Activated CD4-positive, alpha-beta T cell treated with anti-CD3 and anti-CD28 coated beads, Interleukin-2, amount 10 ng/mL, durations not matched to agents 7 days and 5 days (primary cell): Measurements from ENCODE around the gene CPEB1. TPM values are rescaled to one million over a fixed set of nuclear protein-coding genes. Genes with fewer than 3 reads are reported as not detected.
A peak's percentile ranks its signal among the peaks of the same experiment; 100 is the strongest.
"Not testable (repeated sequence)": the region's sequence is repeated elsewhere in the genome, so short reads cannot be mapped to it uniquely, and the experiment has no call there.

ENCODE experiments used
- CTCF ChIA-PET: fragments of 350-600 bp; sonication (Branson Sonifier 250); formaldehyde crosslinking; loops from one replicate; lab custom pipeline; 2021; ENCODE audit warnings: antibody characterized with exemption; lab: Charles Lee
- POLR2A ChIA-PET: fragments of 350-600 bp; sonication (Branson Sonifier 250); formaldehyde crosslinking; loops from one replicate; lab custom pipeline; 2021; ENCODE audit warnings: antibody characterized with exemption; lab: Charles Lee
- DNase-seq: peaks from one replicate; pipeline ENCODE4 v3.0.0-alpha.2; 2020
- H3K27ac Mint-ChIP-seq: one replicate; pipeline ENCODE4 v1.8.0; 2021; ENCODE audit warnings: mild to moderate bottlenecking, moderate library complexity, mixed read lengths
- H3K27me3 Mint-ChIP-seq: one replicate; pipeline ENCODE4 v1.8.0; 2021; ENCODE audit warnings: mixed read lengths
- H3K36me3 Mint-ChIP-seq: one replicate; pipeline ENCODE4 v1.8.0; 2021; ENCODE audit warnings: low read depth, mixed read lengths
- H3K4me1 Mint-ChIP-seq: one replicate; pipeline ENCODE4 v1.8.0; 2021; ENCODE audit warnings: mixed read lengths
- H3K4me3 Mint-ChIP-seq: one replicate; pipeline ENCODE4 v1.8.0; 2021; ENCODE audit warnings: mild to moderate bottlenecking, moderate library complexity, mixed read lengths
- H3K9me3 Mint-ChIP-seq: one replicate; pipeline ENCODE4 v1.8.0; 2021; ENCODE audit warnings: mixed read lengths
- total RNA-seq, 2 experiments: library from RNA; stranded (reverse); gene quantifications; one replicate each; pipeline ENCODE4 v1.2.3, GENCODE V29; 2021

The CPEB1 gene
- total RNA-seq, 2 experiments from 2014 or later = not detected

- Mint-ChIP-seq H3K9me3 (no peaks in the 10 kb centered on the region), H3K27ac (peak overlapping the region; percentile 52), H3K36me3 (peaks cover 61% of the 10 kb centered on the region), H3K4me3 (peak overlapping the region; percentile 2), H3K27me3 (no peaks in the 10 kb centered on the region), H3K4me1 (peaks cover 39% of the 10 kb centered on the region)
- peak; percentile 5 for DNase-seq
- CTCF ChIA-PET = no interaction called here
- POLR2A ChIA-PET = no interaction called here
These were observed 110.5 kb downstream of the CPEB1 start for GRCh38 chr15:82536409-82537350.

- peak overlapping the region; percentile 52 for H3K27ac Mint-ChIP-seq
- no peaks in the 10 kb centered on the region for H3K9me3 Mint-ChIP-seq
- POLR2A ChIA-PET = interaction anchor here (0.6 kb wide), 1 partner anchor 1380 kb away, joined by 4 read pairs; no protein-coding TSS in a partner anchor
- peaks cover 56% of the 10 kb centered on the region for H3K36me3 Mint-ChIP-seq
- no peaks in the 10 kb centered on the region for H3K27me3 Mint-ChIP-seq
- DNase-seq = peak; percentile 4
- CTCF ChIA-PET = interaction anchor here (0.7 to 0.8 kb wide), 2 partner anchors 571 to 608 kb away, joined by 3 read pairs; partner anchors contain the start of gene TM6SF1
- H3K4me1 Mint-ChIP-seq = peaks cover 36% of the 10 kb centered on the region
- H3K4me3 Mint-ChIP-seq = no peak overlapping the region
These were observed 111.4 kb downstream of the CPEB1 start for GRCh38 chr15:82535566-82536408.

GRCh38 chr15:82535151-82535550 is 112.0 kb downstream of the CPEB1 start:
- POLR2A ChIA-PET = interaction anchor here (0.6 kb wide), 1 partner anchor 1380 kb away, joined by 4 read pairs; no protein-coding TSS in a partner anchor
- Mint-ChIP-seq H3K36me3 (peaks cover 53% of the 10 kb centered on the region), H3K4me1 (peaks cover 40% of the 10 kb centered on the region)
- H3K9me3 Mint-ChIP-seq, H3K27me3 Mint-ChIP-seq, H3K27ac Mint-ChIP-seq, H3K4me3 Mint-ChIP-seq: not testable (repeated sequence)
- CTCF ChIA-PET = interaction anchor here (0.7 to 0.8 kb wide), 2 partner anchors 572 to 607 kb away, joined by 3 read pairs; partner anchors contain the start of gene TM6SF1
- DNase-seq = peak; percentile 4

- POLR2A ChIA-PET, H3K27me3 Mint-ChIP-seq, H3K27ac Mint-ChIP-seq, H3K4me3 Mint-ChIP-seq, H3K9me3 Mint-ChIP-seq, CTCF ChIA-PET: not testable (repeated sequence)
- peaks cover 49% of the 10 kb centered on the region for H3K36me3 Mint-ChIP-seq
- peak; percentile 5 for DNase-seq
- H3K4me1 Mint-ChIP-seq = peaks cover 40% of the 10 kb centered on the region
These were observed 112.7 kb downstream of the CPEB1 start for GRCh38 chr15:82534457-82534861.

- Mint-ChIP-seq H3K27me3 (no peaks in the 10 kb centered on the region), H3K36me3 (peaks cover 42% of the 10 kb centered on the region), H3K4me1 (peaks cover 34% of the 10 kb centered on the region), H3K9me3 (no peaks in the 10 kb centered on the region), H3K27ac (no peak overlapping the region), H3K4me3 (no peak overlapping the region)
- ChIA-PET POLR2A (no interaction called here), CTCF (no interaction called here)
- DNase-seq = peak; percentile 2
These were observed 113.4 kb downstream of the CPEB1 start for GRCh38 chr15:82533801-82534200.

GRCh38 chr15:82532991-82533481 is 114.1 kb downstream of the CPEB1 start:
- peak; percentile 4 for DNase-seq
- Mint-ChIP-seq H3K36me3 (peaks cover 35% of the 10 kb centered on the region), H3K27ac (no peak overlapping the region), H3K27me3 (peaks cover under 1% of the 10 kb centered on the region), H3K4me3 (no peak overlapping the region), H3K4me1 (peaks cover 29% of the 10 kb centered on the region), H3K9me3 (no peaks in the 10 kb centered on the region)
- ChIA-PET CTCF (interaction anchor here (1.2 kb wide), 1 partner anchor 15 kb away, joined by 3 read pairs; no protein-coding TSS in a partner anchor), POLR2A (no interaction called here)

GRCh38 chr15:82532383-82532990 is 114.7 kb downstream of the CPEB1 start:
- peaks cover 1% of the 10 kb centered on the region for H3K27me3 Mint-ChIP-seq
- no peak for DNase-seq
- H3K27ac Mint-ChIP-seq = no peak overlapping the region
- POLR2A ChIA-PET = no interaction called here
- H3K4me3 Mint-ChIP-seq = no peak overlapping the region
- peaks cover 30% of the 10 kb centered on the region for H3K36me3 Mint-ChIP-seq
- CTCF ChIA-PET = interaction anchor here (1.2 to 3.2 kb wide), 3 partner anchors 8 to 467 kb away, joined by 3 to 51 read pairs (median 7); partner anchors contain the start of gene RPS17
- no peaks in the 10 kb centered on the region for H3K9me3 Mint-ChIP-seq
- H3K4me1 Mint-ChIP-seq = peaks cover 24% of the 10 kb centered on the region

- H3K36me3 Mint-ChIP-seq = peaks cover 25% of the 10 kb centered on the region
- ChIA-PET POLR2A (no interaction called here), CTCF (interaction anchor here (1.0 to 3.2 kb wide), 4 partner anchors 9 to 468 kb away, joined by 3 to 51 read pairs (median 6); partner anchors contain the start of gene RPS17)
- H3K4me1 Mint-ChIP-seq = peaks cover 18% of the 10 kb centered on the region
- H3K9me3 Mint-ChIP-seq = no peaks in the 10 kb centered on the region
- peaks cover 3% of the 10 kb centered on the region for H3K27me3 Mint-ChIP-seq
- no peak for DNase-seq
- no peak overlapping the region for H3K4me3 Mint-ChIP-seq
- no peak overlapping the region for H3K27ac Mint-ChIP-seq
These were observed 115.4 kb downstream of the CPEB1 start for GRCh38 chr15:82531496-82532382.

GRCh38 chr15:82530606-82531379 is 116.4 kb downstream of the CPEB1 start:
- Mint-ChIP-seq H3K27ac (peak overlapping the region; percentile 12), H3K4me1 (peaks cover 10% of the 10 kb centered on the region), H3K27me3 (peaks cover 3% of the 10 kb centered on the region), H3K36me3 (peaks cover 16% of the 10 kb centered on the region), H3K4me3 (peak overlapping the region; percentile 23), H3K9me3 (no peaks in the 10 kb centered on the region)
- CTCF ChIA-PET = interaction anchor here (1.0 to 3.2 kb wide), 5 partner anchors 10 to 469 kb away, joined by 3 to 51 read pairs (median 4); partner anchors contain the start of gene RPS17
- POLR2A ChIA-PET = interaction anchor here (0.6 kb wide), 1 partner anchor 463 kb away, joined by 4 read pairs; no protein-coding TSS in a partner anchor
- DNase-seq = peak; percentile 79

GRCh38 chr15:82530006-82530405 is 117.2 kb downstream of the CPEB1 start:
- no peaks in the 10 kb centered on the region for H3K9me3 Mint-ChIP-seq
- H3K4me1 Mint-ChIP-seq = peaks cover 10% of the 10 kb centered on the region
- no peak overlapping the region for H3K27ac Mint-ChIP-seq
- ChIA-PET CTCF (interaction anchor here (3.2 kb wide), 1 partner anchor 11 kb away, joined by 51 read pairs; the partner anchor contains the start of gene RPS17), POLR2A (no interaction called here)
- DNase-seq = no peak
- H3K4me3 Mint-ChIP-seq = no peak overlapping the region
- peaks cover 3% of the 10 kb centered on the region for H3K27me3 Mint-ChIP-seq
- peaks cover 9% of the 10 kb centered on the region for H3K36me3 Mint-ChIP-seq
